Bronchial epithelial cell (primary cell): Measurements from ENCODE around the gene CCDC192. TPM values are rescaled to one million over a fixed set of nuclear protein-coding genes. Genes with fewer than 3 reads are reported as not detected.

Experiments used
- DNase-seq: peaks from one replicate; pipeline ENCODE4 v3.0.0-alpha.2; 2010; ENCODE audit warnings: low read depth
- FAIRE-seq: peaks from 2 replicates; lab custom pipeline; 2011; peaks lifted over from hg19 to GRCh38; lab: Jason Lieb, UNC
- H3K27me3 ChIP-seq: 2 replicates; pipeline ENCODE4 v1.5.1; 2011; ENCODE audit warnings: low read length; ENCODE audit not compliant: control insufficient read depth, insufficient read depth
- H3K36me3 ChIP-seq: 2 replicates; pipeline ENCODE4 v1.5.1; 2011; ENCODE audit warnings: low read length; ENCODE audit not compliant: control insufficient read depth, insufficient read depth
- H3K4me3 ChIP-seq: 2 replicates; pipeline ENCODE4 v1.5.1; 2011; ENCODE audit warnings: mild to moderate bottlenecking, low read depth, low read length, control low read depth
- CTCF ChIP-seq: IDR thresholded peaks from 2 replicates; pipeline ENCODE4 v1.5.1; 2011; ENCODE audit warnings: mild to moderate bottlenecking, moderate library complexity, low read length, control low read depth, inconsistent platforms; ENCODE audit not compliant: insufficient read depth, severe bottlenecking
- total RNA-seq: library from RNA; depleted of rRNA; stranded (reverse); fragments of >200 nt; gene quantifications from 2 replicates; pipeline ENCODE4 v1.2.1, GENCODE V29; 2014

The CCDC192 gene
- total RNA-seq, 1 donor from 2014 or later, result not detected

- FAIRE-seq, result no peak
Observed at GRCh38 chr5:127912411-127912810, 209.2 kb downstream of the CCDC192 start.

GRCh38 chr5:127916885-127917573 lies 213.8 kb downstream of the CCDC192 start:
- FAIRE-seq, result no peak
- TF ChIP-seq CTCF, result no peak

More at GRCh38 chr5:127912411-127912810, 209.2 kb downstream of the CCDC192 start:
- DNase-seq, result no peak
- no peaks in the 10 kb centered on the region for H3K36me3 ChIP-seq
- no peaks in the 10 kb centered on the region for H3K27me3 ChIP-seq
- no peak for TF ChIP-seq CTCF
- no peak overlapping the region for H3K4me3 ChIP-seq

GRCh38 chr5:127919006-127919796 lies 216.0 kb downstream of the CCDC192 start:
- H3K4me3 ChIP-seq, result no peak overlapping the region
- no peak for DNase-seq
- no peak for TF ChIP-seq CTCF
- FAIRE-seq, result no peak
- no peaks in the 10 kb centered on the region for H3K36me3 ChIP-seq
- no peaks in the 10 kb centered on the region for H3K27me3 ChIP-seq

More at GRCh38 chr5:127916885-127917573, 213.8 kb downstream of the CCDC192 start:
- Histone ChIP-seq H3K27me3 (no peaks in the 10 kb centered on the region), H3K4me3 (no peak overlapping the region), H3K36me3 (no peaks in the 10 kb centered on the region)
- no peak for DNase-seq

- DNase-seq, result no peak
- FAIRE-seq, result no peak
- no peak for TF ChIP-seq CTCF
- Histone ChIP-seq H3K4me3 (no peak overlapping the region), H3K27me3 (no peaks in the 10 kb centered on the region), H3K36me3 (no peaks in the 10 kb centered on the region)
Observed at GRCh38 chr5:127919818-127920217, 216.6 kb downstream of the CCDC192 start.

- TF ChIP-seq CTCF, result no peak
- DNase-seq, result no peak
- Histone ChIP-seq H3K27me3 (no peaks in the 10 kb centered on the region), H3K4me3 (no peak overlapping the region), H3K36me3 (no peaks in the 10 kb centered on the region)
- FAIRE-seq, result no peak
Observed at GRCh38 chr5:127920936-127921335, 217.7 kb downstream of the CCDC192 start.
